CD14-positive monocyte (primary cell): ENCODE results near the gene UPP1. TPM values are rescaled to one million over a fixed set of nuclear protein-coding genes. Genes with fewer than 3 reads are reported as not detected.

ENCODE experiments used
- DNase-seq, 3 donors: peaks; one replicate each; pipeline ENCODE4 v3.0.0-alpha.2; 2011 to 2022
- H2AFZ ChIP-seq: 2 replicates; pipeline ENCODE4 v1.6.0; 2012; ENCODE audit warnings: mild to moderate bottlenecking, low read depth, low read length, inconsistent platforms; ENCODE audit not compliant: insufficient read depth, poor library complexity, severe bottlenecking
- H3K27ac ChIP-seq, 2 donors: 1 replicate in 1 of 2; 2 replicates in 1 of 2; pipeline ENCODE4 v1.5.1; 2012 to 2013; ENCODE audit warnings: low read length in 2 of 2, control low read depth in 1 of 2, inconsistent platforms in 1 of 2, low read depth in 1 of 2, mild to moderate bottlenecking in 1 of 2
- H3K27me3 ChIP-seq, 2 donors: one replicate each; pipeline versions ENCODE4 v1.6.0 to v1.6.1; 2011 to 2013; ENCODE audit warnings: low read length in 2 of 2; ENCODE audit not compliant: control insufficient read depth in 2 of 2, insufficient read depth in 2 of 2
- H3K36me3 ChIP-seq, 2 donors: replicated peaks in 1 of 2; 1 replicate in 1 of 2; 2 replicates in 1 of 2; pipeline versions ENCODE4 v1.5.1 to v1.6.1; 2012 to 2013; ENCODE audit warnings: low read length in 2 of 2, control low read depth in 1 of 2, inconsistent platforms in 1 of 2, mild to moderate bottlenecking in 1 of 2; ENCODE audit not compliant: insufficient read depth in 2 of 2, control insufficient read depth in 1 of 2
- H3K4me1 ChIP-seq, 2 donors: 1 replicate in 1 of 2; 2 replicates in 1 of 2; pipeline versions ENCODE4 v1.5.1 to v1.6.1; 2012 to 2013; ENCODE audit warnings: low read length in 2 of 2, control low read depth in 1 of 2, inconsistent platforms in 1 of 2, mild to moderate bottlenecking in 1 of 2, moderate library complexity in 1 of 2; ENCODE audit not compliant: insufficient read depth in 2 of 2, control insufficient read depth in 1 of 2
- H3K4me2 ChIP-seq: replicated peaks from 2 replicates; pipeline ENCODE3; 2012; ENCODE audit warnings: low read length, moderate library complexity, mild to moderate bottlenecking; ENCODE audit not compliant: poor library complexity, severe bottlenecking; ENCODE audit errors: extremely low read depth
- H3K4me3 ChIP-seq, 3 experiments: fragments of 200-600 bp in 1 of 3; sonication (generic) in 1 of 3; replicated peaks in 1 of 3; 1 replicate in 2 of 3; 2 replicates in 1 of 3; pipeline ENCODE4 v1.5.1; 2011 to 2013; ENCODE audit warnings: low read length in 3 of 3, mild to moderate bottlenecking in 3 of 3, control low read depth in 2 of 3, low read depth in 2 of 3, inconsistent platforms in 1 of 3, moderate library complexity in 1 of 3
- H3K79me2 ChIP-seq: 2 replicates; pipeline ENCODE4 v1.6.0; 2012; ENCODE audit warnings: mild to moderate bottlenecking, control low read depth, inconsistent platforms, low read length, moderate library complexity; ENCODE audit not compliant: insufficient read depth
- H3K9ac ChIP-seq: 2 replicates; pipeline ENCODE4 v1.6.0; 2017; ENCODE audit warnings: low read length, mild to moderate bottlenecking; ENCODE audit not compliant: insufficient read depth, poor library complexity, severe bottlenecking
- H3K9me3 ChIP-seq, 2 donors: replicated peaks in 1 of 2; 1 replicate in 1 of 2; 2 replicates in 1 of 2; pipeline versions ENCODE4 v1.5.1 to v1.6.1; 2012 to 2013; ENCODE audit warnings: low read length in 2 of 2, control low read depth in 1 of 2; ENCODE audit not compliant: control insufficient read depth in 1 of 2, insufficient read depth in 1 of 2
- H4K20me1 ChIP-seq: 2 replicates; pipeline ENCODE4 v1.6.0; 2012; ENCODE audit warnings: mild to moderate bottlenecking, low read length, control low read depth, moderate library complexity; ENCODE audit not compliant: insufficient read depth
- H3K27ac Mint-ChIP-seq, 7 donors: one replicate each; pipeline ENCODE4 v1.8.0; 2020; ENCODE audit warnings: mild to moderate bottlenecking in 7 of 7, mixed read lengths in 7 of 7, moderate library complexity in 6 of 7, inconsistent platforms in 2 of 7
- H3K27me3 Mint-ChIP-seq, 3 donors: one replicate each; pipeline ENCODE4 v1.8.0; 2021 to 2022; ENCODE audit warnings: low read depth in 3 of 3, mild to moderate bottlenecking in 3 of 3, mixed read lengths in 3 of 3, moderate library complexity in 3 of 3, inconsistent platforms in 1 of 3
- H3K36me3 Mint-ChIP-seq, 2 donors: one replicate each; pipeline ENCODE4 v1.8.0; 2020; ENCODE audit warnings: mixed read lengths in 2 of 2, inconsistent platforms in 1 of 2, mild to moderate bottlenecking in 1 of 2
- H3K4me1 Mint-ChIP-seq: one replicate; pipeline ENCODE4 v1.8.0; 2020; ENCODE audit warnings: mild to moderate bottlenecking, mixed read lengths
- H3K4me3 Mint-ChIP-seq, 2 donors: one replicate each; pipeline ENCODE4 v1.8.0; 2020; ENCODE audit warnings: mild to moderate bottlenecking in 2 of 2, mixed read lengths in 2 of 2, moderate library complexity in 1 of 2
- H3K9me3 Mint-ChIP-seq, 7 donors: one replicate each; pipeline ENCODE4 v1.8.0; 2020 to 2022; ENCODE audit warnings: mixed read lengths in 7 of 7, mild to moderate bottlenecking in 6 of 7, moderate library complexity in 6 of 7, inconsistent platforms in 2 of 7
- WGBS: methylation state at CpG from one replicate; pipeline ENCODE4 v1.1.5; 2013; ENCODE audit warnings: missing lambda C conversion rate; ENCODE audit not compliant: insufficient coverage; 5-methylcytosine and 5-hydroxymethylcytosine counted together
- intact Hi-C, 2 donors: fragments of 100-400 bp; cut with micrococcal nuclease; formaldehyde crosslinking; loops; one replicate each; pipeline versions ENCODE4 v1.15.0 to v1.15.1; 2023
- polyA plus RNA-seq, 3 donors: library from polyadenylated mRNA; depleted of rRNA in 1 of 3; unstranded in 2 of 3; stranded (reverse) in 1 of 3; fragments of 300-500 nt in 2 of 3; fragments of >200 nt in 1 of 3; fragmentation: Illumina TruSeq in 2 of 3; gene quantifications; 1 replicate in 2 of 3; 2 replicates in 1 of 3; pipeline ENCODE4 v1.2.3, GENCODE V29; 2012 to 2021
- TF ChIP-seq, protein P1 (sequence below): fragments of 200-600 bp; IDR thresholded peaks from one replicate; pipeline ENCODE4 v1.8.0; 2022; ENCODE audit warnings: antibody characterized with exemption, mild to moderate bottlenecking

UPP1 gene
- polyA plus RNA-seq, 3 donors = 109 to 212 (median 129) TPM

GRCh38 chr7:48053736-48054135, 35.3 kb upstream of the UPP1 start:
- Histone ChIP-seq H3K79me2 (no peaks in the 10 kb centered on the region), H3K4me1 (peaks cover under 1 to 7% of the 10 kb centered on the region in 2 donors), H3K27me3 (no peaks in the 10 kb centered on the region), H3K9me3 (no peaks in the 10 kb centered on the region), H3K9ac (no peak overlapping the region), H2AFZ (no peak overlapping the region), H3K4me2 (no peak overlapping the region), H3K4me3 (no peak overlapping the region), H3K27ac (no peak overlapping the region), H3K36me3 (no peaks in the 10 kb centered on the region), H4K20me1 (no peaks in the 10 kb centered on the region)
- DNase-seq = no peak
- intact Hi-C loops = no loop called here
- H3K27me3 Mint-ChIP-seq = peaks cover 1 to 3% (median 3%) of the 10 kb centered on the region in 3 donors
- H3K36me3 Mint-ChIP-seq = peaks cover 0 to 2% of the 10 kb centered on the region in 2 donors
- no peak overlapping the region for H3K27ac Mint-ChIP-seq
- peaks cover 12% of the 10 kb centered on the region for H3K4me1 Mint-ChIP-seq
- no peak overlapping the region for H3K4me3 Mint-ChIP-seq
- peaks cover 6 to 13% (median 10%) of the 10 kb centered on the region in 7 donors for H3K9me3 Mint-ChIP-seq
- TF ChIP-seq, protein P1, sequence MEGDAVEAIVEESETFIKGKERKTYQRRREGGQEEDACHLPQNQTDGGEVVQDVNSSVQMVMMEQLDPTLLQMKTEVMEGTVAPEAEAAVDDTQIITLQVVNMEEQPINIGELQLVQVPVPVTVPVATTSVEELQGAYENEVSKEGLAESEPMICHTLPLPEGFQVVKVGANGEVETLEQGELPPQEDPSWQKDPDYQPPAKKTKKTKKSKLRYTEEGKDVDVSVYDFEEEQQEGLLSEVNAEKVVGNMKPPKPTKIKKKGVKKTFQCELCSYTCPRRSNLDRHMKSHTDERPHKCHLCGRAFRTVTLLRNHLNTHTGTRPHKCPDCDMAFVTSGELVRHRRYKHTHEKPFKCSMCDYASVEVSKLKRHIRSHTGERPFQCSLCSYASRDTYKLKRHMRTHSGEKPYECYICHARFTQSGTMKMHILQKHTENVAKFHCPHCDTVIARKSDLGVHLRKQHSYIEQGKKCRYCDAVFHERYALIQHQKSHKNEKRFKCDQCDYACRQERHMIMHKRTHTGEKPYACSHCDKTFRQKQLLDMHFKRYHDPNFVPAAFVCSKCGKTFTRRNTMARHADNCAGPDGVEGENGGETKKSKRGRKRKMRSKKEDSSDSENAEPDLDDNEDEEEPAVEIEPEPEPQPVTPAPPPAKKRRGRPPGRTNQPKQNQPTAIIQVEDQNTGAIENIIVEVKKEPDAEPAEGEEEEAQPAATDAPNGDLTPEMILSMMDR = no peak
- no CpG with 5 or more reads among the region's 2 CpGs for WGBS

DNA sequence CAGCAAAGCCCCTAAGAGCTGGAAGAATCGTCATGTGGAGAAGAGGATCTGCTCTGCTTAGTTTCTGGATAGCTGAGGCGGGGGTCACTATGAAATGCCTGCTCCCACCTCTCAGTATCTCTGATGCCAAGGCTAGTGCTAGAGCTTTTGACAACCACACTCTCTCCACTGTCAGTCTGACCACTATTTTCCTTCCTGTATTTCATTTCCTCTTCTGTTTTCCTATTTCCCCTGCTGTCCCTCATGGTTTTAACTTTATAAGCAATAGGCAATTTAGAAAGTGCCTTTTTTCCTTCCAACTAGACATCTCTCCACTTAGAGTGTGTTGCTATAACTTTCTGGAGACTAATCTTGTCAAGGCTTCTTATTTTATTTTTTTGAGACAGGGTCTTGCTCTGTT, 30.1 kb upstream of the UPP1 start:
- no peaks in the 10 kb centered on the region for H4K20me1 ChIP-seq
- no peaks in the 10 kb centered on the region for H3K36me3 ChIP-seq
- DNase-seq = peak; percentile 23 to 55 (median 24)
- Mint-ChIP-seq H3K4me1 (peaks cover 14% of the 10 kb centered on the region), H3K36me3 (peaks cover 2 to 3% of the 10 kb centered on the region in 2 donors), H3K4me3 (peak overlapping the region in 1 of 2 donors; percentile 21), H3K9me3 (peaks cover 7 to 21% (median 12%) of the 10 kb centered on the region in 7 donors), H3K27me3 (peaks cover 0 to 1% (median 0%) of the 10 kb centered on the region in 3 donors), H3K27ac (peak overlapping the region in 4 of 7 donors; percentile 35 to 78 (median 61))
- TF ChIP-seq, protein P1 = no peak
- 67% methylated on average over 1 of the region's 2 CpGs for WGBS
- no peaks in the 10 kb centered on the region for H3K9me3 ChIP-seq
- no peak overlapping the region for H3K27ac ChIP-seq
- no peaks in the 10 kb centered on the region for H3K27me3 ChIP-seq
- H3K4me1 ChIP-seq = peaks cover 9 to 12% of the 10 kb centered on the region in 2 donors
- no peaks in the 10 kb centered on the region for H3K79me2 ChIP-seq
- no peak overlapping the region for H3K9ac ChIP-seq
- no peak overlapping the region for H2AFZ ChIP-seq
- no peak overlapping the region for H3K4me3 ChIP-seq
- intact Hi-C loops = no loop called here
- peak overlapping the region; percentile 27 for H3K4me2 ChIP-seq
